ENCODE measurements around the gene CTBP1. TPM values are rescaled to one million over a fixed set of nuclear protein-coding genes. Genes with fewer than 3 reads are reported as not detected.

CTBP1 gene
- total RNA-seq, 1 experiment from 2014 or later, result 223 TPM

DNA sequence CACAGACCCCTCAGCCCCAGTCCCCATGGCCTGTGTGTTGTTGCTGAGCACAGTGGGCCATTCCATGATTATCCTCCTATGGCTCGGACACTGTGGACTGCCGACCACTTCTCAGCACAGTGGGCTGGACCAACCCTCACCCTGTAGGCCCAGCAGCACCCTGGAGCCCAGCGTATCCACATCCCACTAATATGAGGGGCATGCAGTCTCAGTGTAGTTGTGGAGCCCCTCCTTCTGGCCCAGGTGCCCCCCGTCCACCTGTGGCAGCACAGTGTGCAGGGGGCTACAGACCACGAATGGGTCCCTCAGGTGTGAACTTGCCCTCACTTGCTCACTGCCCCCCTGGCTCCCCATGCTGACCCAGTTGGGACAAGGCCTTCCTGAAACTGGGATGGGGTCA, 84.5 kb downstream of the CTBP1 start:
- Histone ChIP-seq H3K4me1 (ENCODE audit: insufficient read depth, low read length) (no peaks in the 10 kb centered on the region), H3K9ac (ENCODE audit: low read length) (no peak overlapping the region), H3K36me3 (ENCODE audit: low read depth, low read length) (no peaks in the 10 kb centered on the region), H3K27me3 (ENCODE audit: low read length) (peaks cover 3% of the 10 kb centered on the region; the same call in 1 of the 2 replicates), H3K4me3 (ENCODE audit: low read length) (no peak overlapping the region), H3K9me2 (replicated peaks; ENCODE audit: low read length) (no peaks in the 10 kb centered on the region), H3K79me2 (ENCODE audit: low read length) (no peaks in the 10 kb centered on the region), H2AFZ (ENCODE audit: low read length) (no peak overlapping the region), H3F3A (ENCODE audit: low read length, unreplicated experiment) (no peaks in the 10 kb centered on the region), H3K27ac (ENCODE audit: low read length) (no peak overlapping the region), H4K20me1 (ENCODE audit: low read length) (no peaks in the 10 kb centered on the region), H3K9me3 (ENCODE audit: low read length) (no peaks in the 10 kb centered on the region), H3K4me2 (ENCODE audit: low read length) (no peak overlapping the region)
- intact Hi-C loops (cut with micrococcal nuclease), result no loop called here
- DNase-seq (no peak), ATAC-seq (no peak)
- BruUV-seq (replicated peaks), result no TSS peak
- ChIA-PET POLR2A (ENCODE audit: unreplicated experiment) (no interaction called here), CTCF (no interaction called here)
- TF ChIP-seq, protein P1, sequence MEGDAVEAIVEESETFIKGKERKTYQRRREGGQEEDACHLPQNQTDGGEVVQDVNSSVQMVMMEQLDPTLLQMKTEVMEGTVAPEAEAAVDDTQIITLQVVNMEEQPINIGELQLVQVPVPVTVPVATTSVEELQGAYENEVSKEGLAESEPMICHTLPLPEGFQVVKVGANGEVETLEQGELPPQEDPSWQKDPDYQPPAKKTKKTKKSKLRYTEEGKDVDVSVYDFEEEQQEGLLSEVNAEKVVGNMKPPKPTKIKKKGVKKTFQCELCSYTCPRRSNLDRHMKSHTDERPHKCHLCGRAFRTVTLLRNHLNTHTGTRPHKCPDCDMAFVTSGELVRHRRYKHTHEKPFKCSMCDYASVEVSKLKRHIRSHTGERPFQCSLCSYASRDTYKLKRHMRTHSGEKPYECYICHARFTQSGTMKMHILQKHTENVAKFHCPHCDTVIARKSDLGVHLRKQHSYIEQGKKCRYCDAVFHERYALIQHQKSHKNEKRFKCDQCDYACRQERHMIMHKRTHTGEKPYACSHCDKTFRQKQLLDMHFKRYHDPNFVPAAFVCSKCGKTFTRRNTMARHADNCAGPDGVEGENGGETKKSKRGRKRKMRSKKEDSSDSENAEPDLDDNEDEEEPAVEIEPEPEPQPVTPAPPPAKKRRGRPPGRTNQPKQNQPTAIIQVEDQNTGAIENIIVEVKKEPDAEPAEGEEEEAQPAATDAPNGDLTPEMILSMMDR (conservative IDR thresholded peaks at IDR 0.05; ENCODE audit: low read depth, low read length), result no peak
- no peak for TF ChIP-seq EZH2phosphoT487 (IDR thresholded peaks at IDR 0.05; ENCODE audit: borderline replicate concordance, low read length)
- TF ChIP-seq EZH2 (IDR thresholded peaks at IDR 0.05; ENCODE audit: low read length, unreplicated experiment), result no peak

DNA sequence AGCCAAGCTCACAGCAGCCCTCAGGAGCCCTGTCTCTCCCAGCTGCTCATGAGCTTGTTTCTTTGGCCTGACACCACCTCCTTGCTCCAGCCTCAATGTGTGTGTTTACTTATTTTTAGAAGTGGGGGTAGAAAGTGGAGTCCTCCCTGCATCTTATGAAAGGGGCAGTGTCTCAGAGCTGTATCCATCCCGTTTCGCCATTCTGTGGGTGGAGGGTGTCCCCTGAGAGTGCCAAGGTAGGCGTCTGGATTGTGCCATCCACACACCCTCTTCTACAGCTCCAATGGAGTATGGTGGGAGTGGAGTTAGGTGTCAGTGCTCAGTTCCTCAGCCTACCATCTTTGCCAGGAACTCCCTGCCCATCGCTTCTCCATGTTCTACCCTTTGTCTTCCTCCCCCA, 84.9 kb downstream of the CTBP1 start:
- no peaks in the 10 kb centered on the region for H3K79me2 ChIP-seq (ENCODE audit: low read length)
- no TSS peak for BruUV-seq (replicated peaks)
- no peak overlapping the region for H3K4me3 ChIP-seq (ENCODE audit: low read length)
- no peaks in the 10 kb centered on the region for H3K9me2 ChIP-seq (replicated peaks; ENCODE audit: low read length)
- no peak overlapping the region for H3K9ac ChIP-seq (ENCODE audit: low read length)
- H3K4me2 ChIP-seq (ENCODE audit: low read length), result no peak overlapping the region
- intact Hi-C loops (cut with micrococcal nuclease), result no loop called here
- H3K27ac ChIP-seq (ENCODE audit: low read length), result no peak overlapping the region
- no peak overlapping the region for H2AFZ ChIP-seq (ENCODE audit: low read length)
- no peak for ATAC-seq
- CTCF ChIA-PET, result no interaction called here
- no peaks in the 10 kb centered on the region for H3K36me3 ChIP-seq (ENCODE audit: low read depth, low read length)
- POLR2A ChIA-PET (ENCODE audit: unreplicated experiment), result no interaction called here
- no peaks in the 10 kb centered on the region for H3K4me1 ChIP-seq (ENCODE audit: insufficient read depth, low read length)
- no peak for TF ChIP-seq EZH2 (IDR thresholded peaks at IDR 0.05; ENCODE audit: low read length, unreplicated experiment)
- no peak for TF ChIP-seq EZH2phosphoT487 (IDR thresholded peaks at IDR 0.05; ENCODE audit: borderline replicate concordance, low read length)
- TF ChIP-seq, protein P1 (conservative IDR thresholded peaks at IDR 0.05; ENCODE audit: low read depth, low read length), result no peak
- DNase-seq, result no peak
- H4K20me1 ChIP-seq (ENCODE audit: low read length), result no peaks in the 10 kb centered on the region
- H3K9me3 ChIP-seq (ENCODE audit: low read length), result no peaks in the 10 kb centered on the region
- H3F3A ChIP-seq (ENCODE audit: low read length, unreplicated experiment), result no peaks in the 10 kb centered on the region
- peaks cover 3% of the 10 kb centered on the region; the same call in 1 of the 2 replicates for H3K27me3 ChIP-seq (ENCODE audit: low read length)

Other genes starting within 250 kb of the CTBP1 start
- gene FGFRL1, start 237.5 kb downstream of the CTBP1 start, total RNA-seq (2014; rRNA removed), result 31.2 and 42.6 TPM in 2 replicates
- gene RNF212, start 135.6 kb downstream of the CTBP1 start, total RNA-seq (2014; rRNA removed), result not detected in 2 replicates
- 0.80 and 1.0 TPM in 2 replicates for gene SPON2, start 76.5 kb downstream of the CTBP1 start, total RNA-seq (2014; rRNA removed)
- 48.1 and 81.4 TPM in 2 replicates for gene MAEA, start 40.8 kb upstream of the CTBP1 start, total RNA-seq (2014; rRNA removed)
- 6.2 and 11.2 TPM in 2 replicates for gene UVSSA, start 98.1 kb upstream of the CTBP1 start, total RNA-seq (2014; rRNA removed)
- not detected in 2 replicates for gene NKX1-1, start 157.3 kb upstream of the CTBP1 start, total RNA-seq (2014; rRNA removed)

All from PC-3 (cell line).